HCT116 (cell line): ENCODE results near the gene SAYSD1.

Experiments
- POLR2A ChIP-seq: IDR thresholded peaks from 2 replicates; pipeline ENCODE4 v1.7.0; 2011; ENCODE audit warnings: borderline replicate concordance; ENCODE audit not compliant: insufficient read depth, insufficient read length; ENCODE audit errors: extremely low read depth
- TF ChIP-seq, protein P1 (sequence below): IDR thresholded peaks from 2 replicates; pipeline ENCODE4 v1.6.1; 2012; ENCODE audit warnings: low read depth

DNA sequence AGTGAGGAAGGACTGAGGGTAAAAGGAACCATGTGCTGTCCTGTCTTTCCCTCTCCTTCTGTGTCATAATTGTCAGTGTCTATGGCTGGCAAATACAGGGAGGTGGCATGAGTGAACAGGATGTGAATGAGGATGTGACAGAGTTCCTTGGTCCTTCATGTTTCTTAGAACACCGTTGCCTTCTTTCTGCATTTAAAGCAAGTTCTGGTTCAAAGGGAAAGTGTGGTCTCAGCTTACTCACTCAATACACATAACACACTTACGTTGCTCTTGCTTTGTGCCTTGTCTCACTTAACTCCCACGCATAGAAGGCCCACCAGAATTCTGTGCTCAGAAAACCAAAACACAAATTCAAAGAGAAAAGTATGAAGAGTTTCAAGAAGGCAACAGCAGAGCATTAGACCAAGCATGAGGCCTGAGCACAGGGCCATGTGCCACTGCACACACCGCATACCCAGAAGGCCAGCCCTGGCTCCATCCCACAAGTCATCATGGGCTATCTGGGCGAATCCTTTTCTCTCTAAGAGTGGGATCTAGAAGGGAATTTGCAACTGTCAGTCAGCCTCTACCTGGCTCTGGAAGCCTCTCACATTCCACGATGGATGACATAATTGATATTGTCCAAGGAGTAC is 38.9 kb upstream of the SAYSD1 start:
- no peak for TF ChIP-seq POLR2A
- TF ChIP-seq, protein P1, sequence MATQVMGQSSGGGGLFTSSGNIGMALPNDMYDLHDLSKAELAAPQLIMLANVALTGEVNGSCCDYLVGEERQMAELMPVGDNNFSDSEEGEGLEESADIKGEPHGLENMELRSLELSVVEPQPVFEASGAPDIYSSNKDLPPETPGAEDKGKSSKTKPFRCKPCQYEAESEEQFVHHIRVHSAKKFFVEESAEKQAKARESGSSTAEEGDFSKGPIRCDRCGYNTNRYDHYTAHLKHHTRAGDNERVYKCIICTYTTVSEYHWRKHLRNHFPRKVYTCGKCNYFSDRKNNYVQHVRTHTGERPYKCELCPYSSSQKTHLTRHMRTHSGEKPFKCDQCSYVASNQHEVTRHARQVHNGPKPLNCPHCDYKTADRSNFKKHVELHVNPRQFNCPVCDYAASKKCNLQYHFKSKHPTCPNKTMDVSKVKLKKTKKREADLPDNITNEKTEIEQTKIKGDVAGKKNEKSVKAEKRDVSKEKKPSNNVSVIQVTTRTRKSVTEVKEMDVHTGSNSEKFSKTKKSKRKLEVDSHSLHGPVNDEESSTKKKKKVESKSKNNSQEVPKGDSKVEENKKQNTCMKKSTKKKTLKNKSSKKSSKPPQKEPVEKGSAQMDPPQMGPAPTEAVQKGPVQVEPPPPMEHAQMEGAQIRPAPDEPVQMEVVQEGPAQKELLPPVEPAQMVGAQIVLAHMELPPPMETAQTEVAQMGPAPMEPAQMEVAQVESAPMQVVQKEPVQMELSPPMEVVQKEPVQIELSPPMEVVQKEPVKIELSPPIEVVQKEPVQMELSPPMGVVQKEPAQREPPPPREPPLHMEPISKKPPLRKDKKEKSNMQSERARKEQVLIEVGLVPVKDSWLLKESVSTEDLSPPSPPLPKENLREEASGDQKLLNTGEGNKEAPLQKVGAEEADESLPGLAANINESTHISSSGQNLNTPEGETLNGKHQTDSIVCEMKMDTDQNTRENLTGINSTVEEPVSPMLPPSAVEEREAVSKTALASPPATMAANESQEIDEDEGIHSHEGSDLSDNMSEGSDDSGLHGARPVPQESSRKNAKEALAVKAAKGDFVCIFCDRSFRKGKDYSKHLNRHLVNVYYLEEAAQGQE, result no peak
